NB4 (cell line): ENCODE results near the gene TNFRSF11A.

Experiments
- DNase-seq: peaks from one replicate; pipeline ENCODE4 v3.0.0; 2010; ENCODE audit warnings: low read depth
- H3K4me3 ChIP-seq: one replicate; pipeline ENCODE4 v1.5.1; 2011; ENCODE audit warnings: mild to moderate bottlenecking, low read depth, low read length, moderate library complexity
- CTCF ChIP-seq: IDR thresholded peaks from one replicate; pipeline ENCODE4 v1.5.1; 2012; ENCODE audit warnings: low read depth, low read length
- MYC ChIP-seq: IDR thresholded peaks from 2 replicates; pipeline ENCODE4 v1.6.1; 2011; ENCODE audit warnings: low read depth, low read length
- POLR2A ChIP-seq: IDR thresholded peaks from 2 replicates; pipeline ENCODE4 v1.6.1; 2011; ENCODE audit warnings: mild to moderate bottlenecking; ENCODE audit not compliant: insufficient read length; ENCODE audit errors: extremely low read depth
- TF ChIP-seq, protein P1 (sequence below): IDR thresholded peaks from 2 replicates; pipeline ENCODE4 v1.6.1; 2011; ENCODE audit warnings: low read depth, low read length

The TNFRSF11A gene

GRCh38 chr18:62369129-62369644, 44.1 kb downstream of the TNFRSF11A start:
- DNase-seq: no peak
- TF ChIP-seq POLR2A (no peak), CTCF (no peak), MYC (no peak)
- TF ChIP-seq, protein P1, sequence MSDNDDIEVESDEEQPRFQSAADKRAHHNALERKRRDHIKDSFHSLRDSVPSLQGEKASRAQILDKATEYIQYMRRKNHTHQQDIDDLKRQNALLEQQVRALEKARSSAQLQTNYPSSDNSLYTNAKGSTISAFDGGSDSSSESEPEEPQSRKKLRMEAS: no peak
- H3K4me3 ChIP-seq: no peak overlapping the region

DNA sequence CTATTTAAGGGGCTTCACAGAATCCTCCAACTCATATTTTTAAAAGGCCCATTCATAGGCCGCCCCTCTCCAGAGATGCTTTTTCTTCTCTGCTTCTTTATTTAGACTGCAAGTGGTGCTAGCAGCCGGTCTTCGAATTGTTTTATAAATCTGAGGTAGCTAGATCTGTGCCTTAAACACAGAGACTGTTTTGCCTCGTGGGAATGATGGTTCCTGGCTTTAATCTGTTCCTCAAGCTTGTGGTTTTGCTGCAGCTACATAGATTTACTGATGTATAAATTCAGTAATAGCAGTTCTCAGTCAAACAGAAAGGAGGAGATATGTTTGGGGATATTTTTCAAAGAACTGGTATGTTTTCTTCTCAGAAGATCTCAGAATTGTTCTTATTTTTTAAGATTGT, 45.3 kb downstream of the TNFRSF11A start:
- H3K4me3 ChIP-seq: no peak overlapping the region
- DNase-seq: no peak
- no peak for TF ChIP-seq MYC
- no peak for TF ChIP-seq CTCF
- TF ChIP-seq, protein P1: no peak
- TF ChIP-seq POLR2A: no peak

GRCh38 chr18:62371436-62371835, 46.3 kb downstream of the TNFRSF11A start:
- H3K4me3 ChIP-seq: no peak overlapping the region
- DNase-seq: no peak
- TF ChIP-seq POLR2A (no peak), MYC (no peak), CTCF (no peak)
- TF ChIP-seq, protein P1: no peak

DNA sequence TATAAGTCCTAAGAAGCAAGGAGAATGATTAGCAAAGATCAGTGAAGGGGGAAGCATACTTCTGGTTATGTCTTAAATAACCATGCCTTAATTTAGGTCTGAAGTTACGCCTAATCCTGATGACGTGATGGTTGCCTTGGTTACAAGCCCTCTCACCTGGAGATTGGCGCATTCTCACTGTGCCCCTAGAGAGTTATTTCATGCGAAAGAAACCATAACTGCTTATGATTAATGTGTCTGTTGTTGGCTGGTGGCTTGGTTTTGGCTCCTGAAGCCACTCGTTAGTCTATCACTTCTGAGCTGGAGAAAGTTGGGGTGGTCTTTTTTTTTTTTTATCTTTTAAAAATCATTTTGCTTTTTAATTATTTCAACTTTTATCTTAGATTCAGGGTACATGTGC, 47.0 kb downstream of the TNFRSF11A start:
- no peak for DNase-seq
- no peak for TF ChIP-seq MYC
- no peak for TF ChIP-seq POLR2A
- TF ChIP-seq, protein P1: no peak
- TF ChIP-seq CTCF: no peak

GRCh38 chr18:62372882-62373281, 47.8 kb downstream of the TNFRSF11A start:
- no peak for TF ChIP-seq MYC
- TF ChIP-seq POLR2A: no peak
- TF ChIP-seq CTCF: no peak
- TF ChIP-seq, protein P1: no peak
- no peak overlapping the region for H3K4me3 ChIP-seq
- DNase-seq: no peak

More for the DNA sequence above, 47.0 kb downstream of the TNFRSF11A start:
- H3K4me3 ChIP-seq: no peak overlapping the region
